HG02588 (cell line): Measurements from ENCODE around the gene DHRS7C.

ENCODE experiments used
- ATAC-seq: cut with Tn5 transposase; IDR thresholded peaks from one replicate; pipeline ENCODE4 v1.9.1; 2021; ENCODE audit warnings: mild to moderate bottlenecking, moderate library complexity; ENCODE audit not compliant: unreplicated experiment

The DHRS7C gene

GRCh38 chr17:9790889-9791876 is at the start of gene DHRS7C:
TSS of gene DHRS7C (minus strand) at chr17:9791592. CDS start at chr17:9791284, 308 bp downstream.
- no peak for ATAC-seq

- no peak for ATAC-seq
Measured at GRCh38 chr17:9839433-9839832, 48.0 kb upstream of the DHRS7C start.

GRCh38 chr17:9837551-9838471 is 46.4 kb upstream of the DHRS7C start:
- ATAC-seq: no peak

GRCh38 chr17:9833922-9834321 is 42.5 kb upstream of the DHRS7C start:
- ATAC-seq: no peak

- no peak for ATAC-seq
Measured at GRCh38 chr17:9830711-9831110, 39.3 kb upstream of the DHRS7C start.

GRCh38 chr17:9829343-9829742 is 38.0 kb upstream of the DHRS7C start:
- ATAC-seq: no peak

- ATAC-seq: no peak
Measured at GRCh38 chr17:9828296-9829295, 37.2 kb upstream of the DHRS7C start.

- no peak for ATAC-seq
Measured at GRCh38 chr17:9825641-9826150, 34.3 kb upstream of the DHRS7C start, which contains the start of gene GLP2R. TSS of gene GLP2R (plus strand) at chr17:9825924. CDS start at chr17:9826064, 140 bp downstream.

GRCh38 chr17:9824797-9825338 is 33.5 kb upstream of the DHRS7C start:
- no peak for ATAC-seq

- no peak for ATAC-seq
Measured at GRCh38 chr17:9824094-9824493, 32.7 kb upstream of the DHRS7C start.

GRCh38 chr17:9821921-9822320 is 30.5 kb upstream of the DHRS7C start, which contains the start of gene GSG1L2:
TSS of gene GSG1L2 (minus strand) at chr17:9822079. CDS start at chr17:9822071, 8 bp downstream.
- ATAC-seq: no peak

GRCh38 chr17:9820448-9820847 is 29.1 kb upstream of the DHRS7C start:
- no peak for ATAC-seq

GRCh38 chr17:9818760-9819159 is 27.4 kb upstream of the DHRS7C start:
- ATAC-seq: no peak

- no peak for ATAC-seq
Measured at GRCh38 chr17:9817086-9817485, 25.7 kb upstream of the DHRS7C start.

GRCh38 chr17:9816472-9816871 is 25.1 kb upstream of the DHRS7C start:
- no peak for ATAC-seq

GRCh38 chr17:9814337-9814945 is 23.0 kb upstream of the DHRS7C start:
- no peak for ATAC-seq

GRCh38 chr17:9813166-9813565 is 21.8 kb upstream of the DHRS7C start:
- no peak for ATAC-seq

GRCh38 chr17:9811537-9811936 is 20.1 kb upstream of the DHRS7C start:
- no peak for ATAC-seq

GRCh38 chr17:9811086-9811485 is 19.7 kb upstream of the DHRS7C start:
- ATAC-seq: no peak
